ENCODE measurements around the gene CDK3.

CDK3 gene

DNA sequence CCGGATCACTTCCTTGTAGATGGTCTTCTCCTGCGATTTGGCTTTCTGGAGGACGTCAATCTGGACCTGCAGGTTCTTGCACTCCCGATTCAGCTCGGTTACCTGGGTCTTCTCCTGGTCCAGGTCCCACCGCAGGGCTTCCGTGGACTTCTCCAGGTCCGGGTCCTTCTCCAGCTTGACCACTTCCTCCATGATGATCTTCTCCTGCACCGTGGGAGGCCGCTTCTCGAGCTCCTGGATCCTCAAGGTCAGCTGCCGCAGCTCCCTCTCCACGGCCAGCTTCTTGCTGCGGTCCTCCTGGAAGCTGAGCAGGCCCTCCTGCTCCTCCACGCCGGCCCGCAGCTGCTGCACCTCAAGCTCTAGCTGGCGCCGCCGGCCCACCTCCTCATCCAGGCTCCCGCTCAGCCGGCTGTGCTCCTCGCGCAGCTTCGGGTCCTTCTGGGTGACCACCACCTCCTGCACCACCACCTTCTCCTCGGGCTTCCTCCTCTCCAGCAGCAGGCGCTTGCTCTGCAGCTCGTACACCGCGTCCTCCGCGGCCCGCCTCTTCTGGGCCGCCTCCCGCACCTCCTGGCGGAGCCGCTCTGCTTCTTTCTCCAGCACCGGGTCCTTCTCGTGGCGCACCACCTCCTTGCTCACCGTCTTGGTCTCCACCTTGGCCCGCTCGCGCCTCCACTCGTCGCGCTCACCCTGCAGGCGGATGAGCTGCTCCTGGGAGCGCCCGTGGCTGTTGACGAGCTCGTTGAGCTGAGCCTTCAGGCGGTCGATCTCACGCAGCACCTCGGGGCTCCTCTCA, 8.2 kb downstream of the CDK3 start:
- no peak for DNase-seq
- in situ Hi-C loops (cut with HindIII; ENCODE audit: low pct_ligation_motif_present, low pct_unique_long_range_greater_than_20kb, low sequenced_read_pairs): no loop called here

DNA sequence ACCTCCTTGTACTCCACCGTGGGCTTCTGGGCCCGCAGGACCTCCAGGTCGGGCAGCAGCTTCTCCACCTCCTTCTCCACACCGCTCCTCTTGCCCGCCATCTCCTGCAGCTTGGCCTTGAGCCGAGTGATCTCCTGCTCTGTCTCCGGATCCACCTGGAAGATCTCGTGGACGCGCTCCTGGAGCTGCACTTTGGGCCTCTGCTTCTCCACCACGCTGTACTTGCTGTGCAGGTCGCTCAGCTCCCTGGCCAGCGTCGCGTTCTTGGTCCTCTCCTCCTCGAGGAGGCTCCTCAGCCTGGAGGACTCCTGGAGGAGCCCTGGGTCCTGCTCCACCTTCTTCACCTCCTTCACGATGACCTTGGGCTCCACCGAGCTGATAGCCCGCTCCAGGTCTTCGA, 8.8 kb downstream of the CDK3 start:
- DNase-seq: no peak
- in situ Hi-C loops (cut with HindIII; ENCODE audit: low pct_ligation_motif_present, low pct_unique_long_range_greater_than_20kb, low sequenced_read_pairs): no loop called here

- DNase-seq: no peak
- in situ Hi-C loops (cut with HindIII; ENCODE audit: low pct_ligation_motif_present, low pct_unique_long_range_greater_than_20kb, low sequenced_read_pairs): no loop called here
These were observed 9.5 kb downstream of the CDK3 start for GRCh38 chr17:76009969-76010661.

GRCh38 chr17:76011951-76012350, 11.3 kb downstream of the CDK3 start:
- DNase-seq: no peak
- in situ Hi-C loops (cut with HindIII; ENCODE audit: low pct_ligation_motif_present, low pct_unique_long_range_greater_than_20kb, low sequenced_read_pairs): no loop called here

DNA sequence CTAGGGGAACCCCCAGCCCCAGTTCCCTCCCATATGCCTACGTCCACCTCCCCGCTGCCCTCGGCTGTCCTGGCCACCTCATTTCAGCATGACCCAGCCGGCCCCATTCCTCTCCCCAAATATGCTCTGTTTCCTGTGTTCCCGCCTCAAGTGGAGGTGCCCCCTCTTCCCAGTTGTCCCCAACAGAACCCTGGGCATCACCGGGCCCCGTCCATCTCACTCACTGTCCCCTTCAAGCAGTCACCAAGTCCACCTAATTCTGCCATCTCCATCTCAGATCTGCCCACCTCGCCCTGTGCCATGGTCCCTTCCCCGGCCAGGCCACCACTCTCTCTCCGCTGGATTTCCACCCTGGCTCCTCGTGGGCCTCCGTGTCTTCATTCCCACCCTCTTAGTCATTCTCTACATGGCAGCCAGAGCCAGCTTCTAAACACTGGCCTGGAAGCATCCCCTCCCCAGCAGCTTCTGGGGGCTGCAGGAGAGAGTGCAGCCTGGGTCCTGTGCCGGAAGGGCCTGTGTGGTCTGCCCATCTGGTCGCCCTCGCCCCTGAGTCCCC, 12.8 kb downstream of the CDK3 start:
- in situ Hi-C loops (cut with HindIII; ENCODE audit: low pct_ligation_motif_present, low pct_unique_long_range_greater_than_20kb, low sequenced_read_pairs): no loop called here
- DNase-seq: no peak

DNA sequence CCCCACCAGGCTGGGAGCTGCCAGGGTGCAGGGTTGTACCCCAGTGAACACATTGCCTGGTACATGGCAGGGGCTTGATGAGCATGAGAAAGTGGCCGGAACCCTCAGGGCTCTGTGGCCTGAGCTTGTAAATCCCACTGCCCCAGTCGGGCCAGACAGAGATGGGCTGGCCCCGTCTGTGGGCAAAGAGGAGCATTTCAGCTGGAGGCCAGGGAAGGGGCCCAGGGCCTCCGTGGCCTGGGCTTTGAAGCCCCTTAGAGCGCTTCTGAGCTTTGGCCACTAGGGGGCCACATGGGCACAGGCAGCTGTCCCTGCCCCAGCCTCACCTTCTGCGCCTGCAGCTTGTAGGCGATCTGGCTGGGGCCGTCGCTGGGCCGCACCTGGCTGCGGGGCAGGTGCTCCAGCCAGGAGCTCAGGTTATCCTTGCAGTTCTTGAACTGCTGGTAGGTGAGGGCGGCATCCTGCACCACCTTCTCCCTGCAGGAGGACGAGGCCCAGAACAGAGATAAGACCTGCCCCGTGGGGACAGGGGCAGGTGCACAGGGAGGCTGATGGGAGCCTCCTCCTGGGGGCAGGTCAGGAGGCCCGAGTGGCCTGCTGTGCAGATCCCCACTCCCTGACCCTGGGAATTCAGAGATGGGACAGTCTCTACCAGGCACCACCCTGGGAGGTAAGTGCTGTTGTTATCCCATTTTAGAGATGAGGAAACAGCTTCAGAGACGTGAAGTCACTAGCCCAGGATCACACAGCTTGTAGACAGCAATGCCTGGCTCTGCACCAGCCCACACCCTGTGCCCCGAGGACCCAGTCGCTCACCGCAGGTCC, 13.7 kb downstream of the CDK3 start:
- in situ Hi-C loops (cut with HindIII; ENCODE audit: low pct_ligation_motif_present, low pct_unique_long_range_greater_than_20kb, low sequenced_read_pairs): no loop called here
- DNase-seq: peak; percentile 68

- DNase-seq: no peak
- in situ Hi-C loops (cut with HindIII; ENCODE audit: low pct_ligation_motif_present, low pct_unique_long_range_greater_than_20kb, low sequenced_read_pairs): no loop called here
These were observed 14.2 kb downstream of the CDK3 start for GRCh38 chr17:76014925-76015261.

- in situ Hi-C loops (cut with HindIII; ENCODE audit: low pct_ligation_motif_present, low pct_unique_long_range_greater_than_20kb, low sequenced_read_pairs): no loop called here
- no peak for DNase-seq
These were observed 17.1 kb downstream of the CDK3 start for GRCh38 chr17:76017481-76018339.

GRCh38 chr17:76018340-76018680, 17.7 kb downstream of the CDK3 start:
- in situ Hi-C loops (cut with HindIII; ENCODE audit: low pct_ligation_motif_present, low pct_unique_long_range_greater_than_20kb, low sequenced_read_pairs): no loop called here
- DNase-seq: no peak

- in situ Hi-C loops (cut with HindIII; ENCODE audit: low pct_ligation_motif_present, low pct_unique_long_range_greater_than_20kb, low sequenced_read_pairs): no loop called here
- DNase-seq: no peak
These were observed 18.1 kb downstream of the CDK3 start for GRCh38 chr17:76018801-76019200.

DNA sequence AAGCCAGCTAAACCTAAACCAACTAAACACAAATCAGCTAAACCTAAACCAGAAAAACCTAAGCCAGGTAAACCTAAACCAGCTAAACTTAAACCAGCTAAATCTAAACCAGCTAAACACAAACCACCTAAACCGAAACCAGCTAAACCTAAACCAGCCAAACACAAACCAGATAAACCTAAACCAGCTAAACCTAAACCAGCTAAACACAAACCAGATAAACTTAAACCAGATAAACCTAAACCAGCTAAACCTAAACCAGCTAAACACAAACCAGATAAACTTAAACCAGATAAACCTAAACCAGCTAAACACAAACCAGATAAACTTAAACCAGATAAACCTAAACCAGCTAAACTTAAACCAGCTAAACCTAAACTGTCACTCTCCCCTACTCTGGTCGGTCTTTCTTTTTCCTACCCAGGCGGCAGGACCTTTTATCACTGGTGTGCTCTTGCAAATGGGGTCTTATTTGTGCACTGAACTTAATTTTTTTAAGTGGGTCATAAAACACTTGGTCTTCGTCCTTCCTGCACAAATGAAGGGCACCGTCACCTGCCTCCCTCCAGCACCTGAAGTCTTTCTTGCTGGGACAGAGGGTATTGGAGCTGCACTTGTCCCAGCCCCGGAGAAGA, 19.3 kb downstream of the CDK3 start:
- in situ Hi-C loops (cut with HindIII; ENCODE audit: low pct_ligation_motif_present, low pct_unique_long_range_greater_than_20kb, low sequenced_read_pairs): no loop called here
- DNase-seq: no peak

GRCh38 chr17:76022285-76022684, 21.6 kb downstream of the CDK3 start:
- in situ Hi-C loops (cut with HindIII; ENCODE audit: low pct_ligation_motif_present, low pct_unique_long_range_greater_than_20kb, low sequenced_read_pairs): no loop called here
- DNase-seq: no peak

GRCh38 chr17:76022973-76023899, 22.6 kb downstream of the CDK3 start:
- DNase-seq: no peak
- in situ Hi-C loops (cut with HindIII; ENCODE audit: low pct_ligation_motif_present, low pct_unique_long_range_greater_than_20kb, low sequenced_read_pairs): no loop called here

GRCh38 chr17:76023900-76024237, 23.2 kb downstream of the CDK3 start:
- DNase-seq: no peak
- in situ Hi-C loops (cut with HindIII; ENCODE audit: low pct_ligation_motif_present, low pct_unique_long_range_greater_than_20kb, low sequenced_read_pairs): no loop called here

- DNase-seq: no peak
- in situ Hi-C loops (cut with HindIII; ENCODE audit: low pct_ligation_motif_present, low pct_unique_long_range_greater_than_20kb, low sequenced_read_pairs): no loop called here
These were observed 23.7 kb downstream of the CDK3 start for GRCh38 chr17:76024353-76024752.

DNA sequence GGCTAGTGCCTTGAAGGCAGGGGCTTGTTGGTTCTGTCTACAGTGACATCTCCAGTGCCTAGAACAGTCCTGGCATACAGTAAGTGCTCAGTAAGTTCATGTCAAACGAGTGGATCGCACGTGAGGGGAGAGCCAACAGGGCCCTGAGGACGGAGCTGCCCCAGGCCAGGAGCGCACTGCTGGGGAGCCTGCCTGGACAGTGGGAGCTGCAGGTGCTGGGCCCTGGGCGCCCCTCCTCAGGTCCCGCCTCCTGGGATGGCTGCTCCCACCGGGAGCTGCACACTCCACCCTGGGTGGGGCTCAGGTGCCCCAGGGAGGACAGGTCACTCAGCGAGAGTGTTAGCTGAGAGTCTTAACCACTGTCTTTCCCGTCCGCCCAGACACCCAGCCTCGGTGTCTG, 24.6 kb downstream of the CDK3 start:
- in situ Hi-C loops (cut with HindIII; ENCODE audit: low pct_ligation_motif_present, low pct_unique_long_range_greater_than_20kb, low sequenced_read_pairs): no loop called here
- no peak for DNase-seq

- DNase-seq: peak; percentile 34
- in situ Hi-C loops (cut with HindIII; ENCODE audit: low pct_ligation_motif_present, low pct_unique_long_range_greater_than_20kb, low sequenced_read_pairs): no loop called here
These were observed 26.1 kb downstream of the CDK3 start for GRCh38 chr17:76026714-76027158.

Measured in ACHN (cell line).